LNCAP (cell line): ENCODE measurements around the gene OR4K14.

Source experiments
- TF ChIP-seq, protein P1 (sequence below): fragments of 450-650 bp; IDR thresholded peaks from 2 replicates; pipeline ENCODE4 v1.5.1; 2017; ENCODE audit warnings: mild to moderate bottlenecking

OR4K14 gene

DNA sequence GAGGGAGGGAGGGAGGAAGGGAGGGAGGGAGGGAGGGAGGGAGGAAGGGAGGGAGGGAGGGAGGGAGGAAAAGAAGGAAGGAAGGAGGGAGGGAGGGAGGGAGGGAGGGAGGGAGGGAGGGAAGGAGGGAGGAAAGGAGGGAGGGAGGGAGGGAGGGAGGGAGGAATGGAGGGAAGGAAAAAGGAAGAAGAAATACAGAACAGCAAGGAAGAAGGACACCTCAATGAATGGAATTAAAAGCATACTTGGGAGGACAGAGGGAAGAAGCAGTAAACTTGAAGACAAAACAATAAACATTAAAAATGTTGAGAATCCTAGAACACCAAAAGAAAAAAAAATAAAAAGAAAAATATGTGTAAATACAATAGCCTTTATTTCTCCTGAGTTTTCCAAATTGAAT, 11.0 kb downstream of the OR4K14 start:
- TF ChIP-seq, protein P1, sequence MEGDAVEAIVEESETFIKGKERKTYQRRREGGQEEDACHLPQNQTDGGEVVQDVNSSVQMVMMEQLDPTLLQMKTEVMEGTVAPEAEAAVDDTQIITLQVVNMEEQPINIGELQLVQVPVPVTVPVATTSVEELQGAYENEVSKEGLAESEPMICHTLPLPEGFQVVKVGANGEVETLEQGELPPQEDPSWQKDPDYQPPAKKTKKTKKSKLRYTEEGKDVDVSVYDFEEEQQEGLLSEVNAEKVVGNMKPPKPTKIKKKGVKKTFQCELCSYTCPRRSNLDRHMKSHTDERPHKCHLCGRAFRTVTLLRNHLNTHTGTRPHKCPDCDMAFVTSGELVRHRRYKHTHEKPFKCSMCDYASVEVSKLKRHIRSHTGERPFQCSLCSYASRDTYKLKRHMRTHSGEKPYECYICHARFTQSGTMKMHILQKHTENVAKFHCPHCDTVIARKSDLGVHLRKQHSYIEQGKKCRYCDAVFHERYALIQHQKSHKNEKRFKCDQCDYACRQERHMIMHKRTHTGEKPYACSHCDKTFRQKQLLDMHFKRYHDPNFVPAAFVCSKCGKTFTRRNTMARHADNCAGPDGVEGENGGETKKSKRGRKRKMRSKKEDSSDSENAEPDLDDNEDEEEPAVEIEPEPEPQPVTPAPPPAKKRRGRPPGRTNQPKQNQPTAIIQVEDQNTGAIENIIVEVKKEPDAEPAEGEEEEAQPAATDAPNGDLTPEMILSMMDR = no peak

DNA sequence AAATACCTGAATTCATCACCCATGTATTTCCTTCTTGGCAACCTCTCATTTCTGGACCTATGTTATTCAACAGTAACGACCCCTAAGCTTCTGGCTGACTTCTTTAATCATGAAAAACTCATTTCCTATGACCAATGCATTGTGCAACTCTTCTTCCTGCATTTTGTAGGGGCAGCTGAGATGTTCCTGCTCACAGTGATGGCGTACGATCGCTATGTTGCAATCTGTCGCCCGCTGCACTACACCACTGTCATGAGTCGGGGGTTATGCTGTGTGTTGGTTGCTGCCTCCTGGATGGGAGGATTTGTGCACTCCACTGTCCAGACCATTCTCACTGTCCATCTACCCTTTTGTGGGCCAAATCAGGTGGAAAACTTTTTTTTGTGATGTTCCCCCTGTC, 16.8 kb downstream of the OR4K14 start:
- TF ChIP-seq, protein P1 = no peak

DNA sequence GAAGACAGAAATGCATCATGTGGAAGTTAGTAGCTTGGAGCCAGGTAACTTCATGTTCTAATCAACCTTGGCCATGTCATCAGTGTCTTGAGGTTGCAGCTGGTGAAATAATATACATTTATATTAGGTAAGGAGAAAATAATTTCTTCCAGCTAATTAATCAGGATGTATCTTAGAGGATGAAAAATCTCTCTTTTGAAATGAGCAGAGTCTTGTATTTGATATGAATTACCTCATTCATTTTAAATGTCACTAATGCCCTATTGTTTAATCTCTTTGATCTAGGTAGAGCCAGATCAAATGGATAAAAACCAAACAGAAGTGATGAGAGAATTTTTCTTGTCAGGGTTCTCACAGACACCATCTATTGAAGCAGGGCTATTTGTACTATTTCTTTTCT, 17.2 kb downstream of the OR4K14 start, which contains the start of gene OR4Q2:
Gene OR4Q2, plus strand, starts transcription at position 301 of the 400 bp plus-strand sequence.
- TF ChIP-seq, protein P1 = no peak

DNA sequence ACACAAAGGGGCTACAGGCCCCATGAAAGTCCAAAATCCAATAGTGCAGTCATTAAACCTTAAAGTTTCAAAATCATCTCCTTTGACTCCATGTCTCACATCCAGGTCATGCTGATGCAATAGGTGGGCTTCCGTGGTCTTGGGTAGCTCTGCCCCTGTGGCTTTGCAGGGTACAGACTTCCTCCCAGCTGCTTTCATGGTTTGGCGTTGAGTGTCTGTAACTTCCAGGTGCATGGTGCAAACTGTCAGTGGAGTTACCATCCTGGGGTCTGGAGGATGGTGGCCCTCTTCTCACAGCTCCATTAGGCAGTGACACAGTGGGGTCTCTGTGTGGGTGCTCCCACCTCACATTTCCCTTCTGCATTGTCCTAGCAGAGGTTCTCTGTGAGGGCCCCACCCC, 25.7 kb downstream of the OR4K14 start:
- TF ChIP-seq, protein P1 = no peak

DNA sequence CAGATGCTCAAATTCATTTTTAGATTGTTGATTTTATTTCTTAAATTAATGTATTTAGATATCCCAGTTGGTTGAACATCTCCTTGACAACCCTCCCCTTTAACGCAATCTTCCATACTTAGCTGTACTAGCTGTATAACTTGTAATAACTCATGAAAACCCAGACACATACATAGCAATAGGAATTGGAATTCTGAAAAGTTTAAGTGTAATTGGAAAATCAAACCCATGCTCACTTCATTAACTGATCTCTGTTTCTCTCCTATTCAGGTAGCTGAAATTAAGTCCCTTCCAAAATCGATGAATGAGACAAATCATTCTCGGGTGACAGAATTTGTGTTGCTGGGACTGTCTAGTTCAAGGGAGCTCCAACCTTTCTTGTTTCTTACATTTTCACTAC, 43.8 kb downstream of the OR4K14 start, which contains the start of gene OR4K15:
Gene OR4K15, plus strand, starts transcription at position 301 of the 400 bp plus-strand sequence. Its CDS starts 0 bp downstream, at position 301.
- TF ChIP-seq, protein P1 = no peak

DNA sequence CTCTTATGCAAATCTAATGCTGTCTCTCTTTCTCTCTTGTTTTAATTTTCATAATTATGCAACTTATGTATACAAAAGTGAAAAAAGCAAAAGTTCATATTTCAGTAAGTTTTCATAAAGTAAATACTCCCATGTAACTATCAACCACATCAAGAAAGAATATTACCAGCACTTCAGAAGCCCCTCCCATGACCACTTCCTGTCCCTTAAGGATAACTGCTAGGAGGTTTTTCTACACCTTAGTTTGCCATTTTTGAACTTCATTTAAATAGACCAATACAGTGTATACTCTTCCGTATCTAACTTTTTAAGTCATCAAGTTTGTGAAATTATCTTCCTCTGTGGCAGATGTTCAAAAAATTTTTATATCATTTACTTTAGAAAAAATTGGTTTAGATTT, 44.3 kb downstream of the OR4K14 start:
- TF ChIP-seq, protein P1 = no peak
